ENCODE measurements around the gene CLEC4F. TPM values are rescaled to one million over a fixed set of nuclear protein-coding genes. Genes with fewer than 3 reads are reported as not detected.

CLEC4F gene
- total and polyA plus RNA-seq, 2 donors (not counting 1 experiment from before 2014, with no cell fraction given): not detected

GRCh38 chr2:70767079-70767698 is 53.2 kb downstream of the CLEC4F start:
- Histone ChIP-seq H3K27ac (ENCODE audit: low read length in 2 of 2) (peak overlapping the region; percentile 58 to 73), H3K9ac (ENCODE audit: low read length) (peak overlapping the region; percentile 78), H3K4me3 (ENCODE audit: control extremely low read depth in 1 of 5, extremely low read depth in 1 of 5, insufficient read depth in 1 of 5, low read depth in 2 of 5, low read length in 4 of 5) (peak overlapping the region; percentile 50 to 78 (median 76)), H4K20me1 (ENCODE audit: control insufficient read depth, insufficient read depth, low read length, poor library complexity, severe bottlenecking) (peaks cover 6% of the 10 kb centered on the region), H3K9me3 (ENCODE audit: control extremely low read depth in 1 of 3, control insufficient read depth in 2 of 3, insufficient read depth in 1 of 3, low read length in 2 of 3) (peaks cover 0 to 1% (median 0%) of the 10 kb centered on the region in 3 donors), H3K4me1 (ENCODE audit: control insufficient read depth in 2 of 2, insufficient read depth in 2 of 2, low read length in 2 of 2) (peaks cover 9 to 13% of the 10 kb centered on the region in 2 donors), H2AFZ (ENCODE audit: insufficient read depth, low read depth, low read length, poor library complexity, severe bottlenecking) (peak overlapping the region; percentile 81), H3K27me3 (replicated peaks in 1 of 4; ENCODE audit: control extremely low read depth in 1 of 4, control insufficient read depth in 3 of 4, insufficient read depth in 4 of 4, low read length in 3 of 4) (peaks cover 0 to 17% (median 6%) of the 10 kb centered on the region in 4 experiments), H3K79me2 (ENCODE audit: control insufficient read depth, insufficient read depth, low read length) (peaks cover 15% of the 10 kb centered on the region), H3K36me3 (replicated peaks in 1 of 2; ENCODE audit: control extremely low read depth in 1 of 2, control insufficient read depth in 1 of 2, extremely low read depth in 1 of 2, insufficient read depth in 2 of 2, low read length in 1 of 2) (no peaks in the 10 kb centered on the region), H3K4me2 (replicated peaks; ENCODE audit: low read depth, low read length, poor library complexity, severe bottlenecking) (peak overlapping the region; percentile 90)
- ATAC-seq (ENCODE audit: low read depth) (peak; percentile 70), DNase-seq (peak; percentile 75)
- Mint-ChIP-seq H3K27me3 (peaks cover 20% of the 10 kb centered on the region), H3K27ac (peak overlapping the region; percentile 89), H3K4me1 (peaks cover 29% of the 10 kb centered on the region), H3K9me3 (ENCODE audit: insufficient read depth) (no peaks in the 10 kb centered on the region), H3K4me3 (peak overlapping the region; percentile 92)
- intact Hi-C loops (cut with micrococcal nuclease): loop anchor here (5.0 kb wide), 1 partner anchor 465 kb away; the partner anchor contains the start of gene FAM136A
- POLR2A ChIA-PET: interaction anchor here (0.7 kb wide), 1 partner anchor 52 kb away, joined by 3 read pairs; no protein-coding TSS in a partner anchor
- TF ChIP-seq, protein P1, sequence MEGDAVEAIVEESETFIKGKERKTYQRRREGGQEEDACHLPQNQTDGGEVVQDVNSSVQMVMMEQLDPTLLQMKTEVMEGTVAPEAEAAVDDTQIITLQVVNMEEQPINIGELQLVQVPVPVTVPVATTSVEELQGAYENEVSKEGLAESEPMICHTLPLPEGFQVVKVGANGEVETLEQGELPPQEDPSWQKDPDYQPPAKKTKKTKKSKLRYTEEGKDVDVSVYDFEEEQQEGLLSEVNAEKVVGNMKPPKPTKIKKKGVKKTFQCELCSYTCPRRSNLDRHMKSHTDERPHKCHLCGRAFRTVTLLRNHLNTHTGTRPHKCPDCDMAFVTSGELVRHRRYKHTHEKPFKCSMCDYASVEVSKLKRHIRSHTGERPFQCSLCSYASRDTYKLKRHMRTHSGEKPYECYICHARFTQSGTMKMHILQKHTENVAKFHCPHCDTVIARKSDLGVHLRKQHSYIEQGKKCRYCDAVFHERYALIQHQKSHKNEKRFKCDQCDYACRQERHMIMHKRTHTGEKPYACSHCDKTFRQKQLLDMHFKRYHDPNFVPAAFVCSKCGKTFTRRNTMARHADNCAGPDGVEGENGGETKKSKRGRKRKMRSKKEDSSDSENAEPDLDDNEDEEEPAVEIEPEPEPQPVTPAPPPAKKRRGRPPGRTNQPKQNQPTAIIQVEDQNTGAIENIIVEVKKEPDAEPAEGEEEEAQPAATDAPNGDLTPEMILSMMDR (IDR thresholded peaks at IDR 0.05): no peak
- no peak for TF ChIP-seq EZH2 (IDR thresholded peaks at IDR 0.05; ENCODE audit: borderline replicate concordance, insufficient read depth, low read depth, low read length, poor library complexity, severe bottlenecking)
- WGBS (ENCODE audit: insufficient coverage): 1% methylated on average over 42 of the region's 51 CpGs
- CTCF ChIA-PET: interaction anchor here (0.7 to 2.7 kb wide), 15 partner anchors 8 to 463 kb away, joined by 3 to 14 read pairs (median 4); partner anchors contain the start of gene FIGLA

Data from B cell (primary cell).